Measurements from ENCODE around the gene PAX7.

PAX7 gene

DNA sequence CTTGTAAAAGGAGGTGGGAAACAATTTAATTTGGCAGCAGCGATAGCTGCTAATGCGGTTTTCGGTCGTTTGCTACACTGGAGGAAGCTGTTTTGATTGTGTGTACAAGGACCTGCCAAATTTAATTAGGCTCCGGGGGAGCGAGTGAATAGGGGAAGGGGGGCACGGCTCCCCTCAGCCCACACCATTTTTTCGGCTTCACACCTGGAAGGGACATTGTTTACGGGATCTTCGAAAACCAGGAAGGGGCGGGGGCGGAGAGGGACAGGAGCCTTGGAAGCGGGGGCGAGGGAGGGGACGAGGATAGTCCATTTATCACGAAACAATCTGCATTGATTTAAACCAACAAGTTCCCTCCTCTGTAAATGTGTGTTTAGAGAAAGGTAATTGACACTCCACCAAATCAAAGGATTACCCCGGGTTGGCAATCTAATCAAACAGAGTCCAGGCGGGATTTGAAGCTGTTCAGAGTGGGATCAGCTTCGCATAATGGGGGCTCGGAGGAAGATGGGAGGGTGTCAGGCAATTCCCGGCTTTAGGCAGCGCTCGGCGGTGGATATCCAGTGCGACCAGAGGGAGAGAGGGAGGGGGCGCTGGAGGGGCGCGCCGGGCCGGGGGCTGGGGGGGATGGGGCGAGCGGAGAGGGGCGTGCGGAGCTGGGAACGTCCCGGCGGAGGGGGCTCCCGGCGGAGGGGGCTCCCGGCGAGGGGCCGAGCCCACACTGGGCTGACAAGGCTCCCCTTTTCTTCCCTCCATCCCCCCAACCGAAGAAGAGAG, 9.8 kb downstream of the PAX7 start:
- in situ Hi-C loops (cut with MboI; ENCODE audit: low sequenced_read_pairs) = no loop called here

GRCh38 chr1:18641005-18641941, 10.6 kb downstream of the PAX7 start:
- in situ Hi-C loops (cut with MboI; ENCODE audit: low sequenced_read_pairs) = no loop called here

- in situ Hi-C loops (cut with MboI; ENCODE audit: low sequenced_read_pairs) = no loop called here
These were observed 11.8 kb downstream of the PAX7 start for GRCh38 chr1:18642278-18643095.

GRCh38 chr1:18643154-18644012, 12.7 kb downstream of the PAX7 start:
- in situ Hi-C loops (cut with MboI; ENCODE audit: low sequenced_read_pairs) = no loop called here

DNA sequence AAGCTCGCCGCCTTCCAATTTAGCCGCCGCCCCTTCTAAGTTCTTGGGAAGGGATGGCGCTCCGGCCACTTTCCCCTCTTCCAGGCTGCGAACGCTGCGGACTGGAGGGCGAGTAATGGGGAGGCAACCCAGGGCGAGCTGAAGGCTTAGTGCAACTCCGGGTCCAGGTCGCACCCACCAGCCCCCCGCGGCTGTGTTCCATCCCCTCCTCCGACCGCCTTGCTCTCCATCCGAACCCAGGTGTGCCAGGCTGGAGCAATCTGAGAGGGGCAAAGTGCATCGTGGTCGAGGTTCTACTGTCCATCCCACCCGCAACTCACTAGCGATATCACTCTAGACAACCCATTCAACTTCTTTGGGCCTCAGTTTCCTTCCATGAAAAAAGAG, 13.4 kb downstream of the PAX7 start:
- in situ Hi-C loops (cut with MboI; ENCODE audit: low sequenced_read_pairs) = no loop called here

DNA sequence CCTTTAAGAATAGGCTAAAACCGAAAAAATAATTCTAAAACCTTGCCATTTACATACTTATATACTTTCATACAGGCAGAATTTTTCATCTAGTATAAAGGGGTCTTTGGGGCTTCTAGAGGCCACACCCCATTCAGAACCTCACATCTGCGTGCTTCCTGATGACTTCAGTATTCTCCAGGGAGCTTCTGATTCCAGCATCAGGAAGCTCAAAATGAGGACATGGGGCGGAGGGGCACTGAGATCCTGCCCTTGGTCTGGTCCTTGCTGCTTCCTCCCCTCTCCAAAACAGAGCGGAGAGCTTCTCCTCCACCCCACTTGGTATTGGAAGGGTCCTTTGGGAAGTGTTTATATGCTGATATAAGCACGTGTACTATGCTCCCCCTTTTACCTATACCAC, 13.8 kb downstream of the PAX7 start:
- in situ Hi-C loops (cut with MboI; ENCODE audit: low sequenced_read_pairs) = no loop called here

- in situ Hi-C loops (cut with MboI; ENCODE audit: low sequenced_read_pairs) = no loop called here
These were observed 14.5 kb downstream of the PAX7 start for GRCh38 chr1:18644973-18645746.

GRCh38 chr1:18645747-18646090, 15.1 kb downstream of the PAX7 start:
- in situ Hi-C loops (cut with MboI; ENCODE audit: low sequenced_read_pairs) = no loop called here

DNA sequence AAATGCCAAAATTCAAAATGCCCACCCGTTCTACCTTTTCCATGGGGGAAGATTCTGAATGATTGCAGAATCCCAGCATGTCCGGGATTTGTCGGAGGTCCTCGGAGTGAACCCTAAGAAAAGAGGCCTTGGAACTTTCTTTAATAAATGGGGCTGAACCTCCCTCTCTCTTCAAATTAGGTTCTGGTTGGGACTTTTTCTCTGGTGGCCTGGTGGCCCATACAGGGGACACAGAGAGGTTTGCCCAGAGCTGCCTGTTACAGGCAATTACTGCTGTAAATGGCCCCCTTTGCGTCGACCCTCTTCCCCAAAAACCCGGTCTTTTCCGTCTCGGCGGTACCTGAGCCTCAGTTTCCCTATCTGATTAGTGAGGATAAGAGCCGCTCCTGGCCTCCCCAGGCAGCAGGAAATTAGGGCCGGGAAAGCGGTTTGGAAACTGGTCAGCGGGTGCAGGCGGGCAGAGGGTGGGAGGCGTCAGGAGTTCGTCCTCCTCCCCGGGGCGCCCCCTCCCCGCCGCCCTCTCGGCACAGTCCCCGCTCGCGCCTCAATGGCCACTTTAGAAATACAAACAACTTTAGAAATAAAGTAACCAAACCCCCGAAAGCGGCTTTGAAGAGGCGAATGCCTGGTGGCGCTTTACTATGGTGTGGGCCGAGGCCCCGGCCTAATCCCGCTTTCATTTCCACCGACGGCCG, 15.6 kb downstream of the PAX7 start:
- in situ Hi-C loops (cut with MboI; ENCODE audit: low sequenced_read_pairs) = no loop called here

GRCh38 chr1:18646786-18647410, 16.3 kb downstream of the PAX7 start:
- in situ Hi-C loops (cut with MboI; ENCODE audit: low sequenced_read_pairs) = no loop called here

DNA sequence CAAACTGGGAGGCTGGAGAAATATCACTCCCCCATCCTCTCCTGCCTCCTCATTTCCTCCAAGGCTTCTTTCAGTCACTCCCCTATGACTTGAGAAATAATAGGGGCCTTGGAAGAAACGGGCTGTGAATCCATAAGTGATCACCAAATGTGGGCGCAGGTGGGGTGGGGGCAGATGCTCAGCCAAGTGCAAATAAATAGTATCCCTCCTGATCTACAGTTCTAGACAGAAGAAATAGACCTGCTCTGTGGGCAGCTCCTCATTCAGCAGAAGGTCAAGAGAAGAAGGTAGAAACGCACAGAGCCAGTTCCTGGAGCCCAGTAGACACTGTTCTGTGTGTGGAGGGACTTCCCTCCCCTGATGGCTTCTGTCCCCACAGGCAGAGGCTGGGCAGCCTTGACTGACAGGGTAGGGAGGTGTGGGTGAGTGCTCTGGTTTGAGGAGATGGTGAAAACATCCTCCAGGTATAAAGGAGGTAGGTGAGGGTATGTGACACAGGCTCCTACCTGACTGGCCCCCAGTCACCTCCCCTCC, 17.1 kb downstream of the PAX7 start:
- in situ Hi-C loops (cut with MboI; ENCODE audit: low sequenced_read_pairs) = no loop called here

- in situ Hi-C loops (cut with MboI; ENCODE audit: low sequenced_read_pairs) = no loop called here
These were observed 19.2 kb downstream of the PAX7 start for GRCh38 chr1:18649693-18650370.

DNA sequence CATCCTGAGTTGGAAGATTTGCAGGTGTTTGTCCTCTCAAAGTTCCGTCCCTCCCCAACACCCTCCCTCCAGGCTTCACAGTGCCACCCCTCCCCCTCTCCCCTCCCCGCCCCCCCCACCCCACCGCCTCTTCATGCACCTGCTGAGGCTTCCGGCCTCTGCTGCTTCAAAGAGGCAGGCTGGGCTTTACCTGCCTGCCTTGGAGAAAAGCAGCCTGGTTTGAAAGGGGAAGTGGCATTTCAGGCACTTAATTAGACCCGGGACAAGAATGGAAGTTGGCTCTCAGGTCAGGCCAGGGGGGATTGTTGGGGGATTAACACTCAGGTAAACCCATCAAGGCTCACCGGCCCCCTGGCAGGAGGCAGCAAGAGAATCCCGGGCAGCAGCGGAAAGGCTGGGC, 21.1 kb downstream of the PAX7 start:
- in situ Hi-C loops (cut with MboI; ENCODE audit: low sequenced_read_pairs) = no loop called here

- in situ Hi-C loops (cut with MboI; ENCODE audit: low sequenced_read_pairs) = no loop called here
These were observed 22.1 kb downstream of the PAX7 start for GRCh38 chr1:18652791-18653190.

DNA sequence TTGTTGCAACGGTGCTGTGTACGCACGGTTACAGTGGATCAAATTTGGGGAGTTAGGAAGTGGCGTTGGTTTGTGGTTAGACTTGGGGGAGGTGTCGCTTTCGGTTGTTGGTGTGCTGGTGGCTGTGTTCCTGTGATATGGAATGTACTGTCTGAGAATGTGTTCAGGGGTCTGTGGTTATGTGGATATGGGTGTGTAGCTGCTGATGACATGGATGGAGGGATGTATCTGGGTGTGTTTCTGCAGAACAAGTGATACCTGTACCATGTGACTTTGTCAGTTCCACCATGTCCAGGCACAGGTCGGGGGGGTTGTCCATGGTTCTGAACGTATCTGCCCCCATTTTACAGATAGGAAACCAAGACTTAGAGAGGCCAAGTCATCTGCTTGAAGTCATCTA, 22.7 kb downstream of the PAX7 start:
- in situ Hi-C loops (cut with MboI; ENCODE audit: low sequenced_read_pairs) = no loop called here

GRCh38 chr1:18653916-18654315, 23.3 kb downstream of the PAX7 start:
- in situ Hi-C loops (cut with MboI; ENCODE audit: low sequenced_read_pairs) = no loop called here

DNA sequence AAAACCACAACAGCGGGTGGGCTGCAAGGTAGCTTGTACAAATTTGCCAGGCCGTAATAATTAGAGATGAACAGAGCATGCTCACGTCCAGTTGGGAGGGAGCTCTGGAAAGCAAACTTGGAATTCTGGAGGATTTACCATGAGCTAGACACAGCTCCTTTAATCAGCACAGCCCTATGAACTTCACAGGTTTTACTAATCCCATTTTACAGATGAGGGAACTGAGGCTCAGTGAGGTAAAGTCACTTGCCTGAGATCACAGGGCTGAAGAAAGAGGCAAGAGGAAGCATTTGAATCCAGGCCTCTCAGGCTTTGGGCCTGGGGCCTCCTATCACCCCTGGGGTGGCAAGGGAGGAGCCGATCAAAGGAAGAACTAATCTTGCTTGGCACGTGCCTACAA, 24.0 kb downstream of the PAX7 start:
- in situ Hi-C loops (cut with MboI; ENCODE audit: low sequenced_read_pairs) = no loop called here

Measured in HL-60/S4 treated with phorbol 12-myristate 13-acetate at 8.2 ng/mL for 4 days and 3 days (cell line).